HG03565 (cell line): Measurements from ENCODE around the gene COL2A1.

ENCODE experiments used
- ATAC-seq: cut with Tn5 transposase; IDR thresholded peaks from one replicate; pipeline ENCODE4 v1.9.1; 2021; ENCODE audit warnings: mild to moderate bottlenecking, moderate library complexity; ENCODE audit not compliant: unreplicated experiment

The COL2A1 gene

GRCh38 chr12:47991106-47992061 lies 12.9 kb downstream of the COL2A1 start:
- ATAC-seq, result no peak

GRCh38 chr12:47990351-47991105 lies 13.7 kb downstream of the COL2A1 start:
- peak; percentile 95 for ATAC-seq

GRCh38 chr12:47989666-47990065 lies 14.6 kb downstream of the COL2A1 start:
- ATAC-seq, result no peak

GRCh38 chr12:47989023-47989417 lies 15.3 kb downstream of the COL2A1 start:
- no peak for ATAC-seq

GRCh38 chr12:47988073-47989022 lies 15.9 kb downstream of the COL2A1 start:
- ATAC-seq, result no peak

- no peak for ATAC-seq
These were observed 16.7 kb downstream of the COL2A1 start for GRCh38 chr12:47987411-47988072.

- no peak for ATAC-seq
These were observed 17.4 kb downstream of the COL2A1 start for GRCh38 chr12:47986832-47987231.

- ATAC-seq, result no peak
These were observed 18.0 kb downstream of the COL2A1 start for GRCh38 chr12:47986291-47986660.

- ATAC-seq, result no peak
These were observed 18.5 kb downstream of the COL2A1 start for GRCh38 chr12:47985596-47986290.

GRCh38 chr12:47984331-47984801 lies 19.9 kb downstream of the COL2A1 start:
- ATAC-seq, result no peak

GRCh38 chr12:47983541-47984115 lies 20.6 kb downstream of the COL2A1 start:
- no peak for ATAC-seq

GRCh38 chr12:47982770-47983169 lies 21.5 kb downstream of the COL2A1 start:
- no peak for ATAC-seq

- ATAC-seq, result no peak
These were observed 22.0 kb downstream of the COL2A1 start for GRCh38 chr12:47982311-47982710.

- ATAC-seq, result no peak
These were observed 22.6 kb downstream of the COL2A1 start for GRCh38 chr12:47981496-47982260.

- no peak for ATAC-seq
These were observed 23.3 kb downstream of the COL2A1 start for GRCh38 chr12:47980779-47981495.

- ATAC-seq, result no peak
These were observed 24.1 kb downstream of the COL2A1 start for GRCh38 chr12:47980197-47980596.

- ATAC-seq, result no peak
These were observed 24.6 kb downstream of the COL2A1 start for GRCh38 chr12:47979686-47980085.

GRCh38 chr12:47979166-47979565 lies 25.1 kb downstream of the COL2A1 start:
- no peak for ATAC-seq
